GM23248 (cell line): ENCODE data around the gene MFSD8. TPM values are rescaled to one million over a fixed set of nuclear protein-coding genes. Genes with fewer than 3 reads are reported as not detected.

Experiments
- DNase-seq: peaks from one replicate; pipeline ENCODE4 v3.0.0-alpha.2; 2015
- H2AFZ ChIP-seq: fragments of 200-600 bp; sonication (generic); 2 replicates; pipeline ENCODE4 v1.6.1; 2016; ENCODE audit warnings: antibody characterized with exemption
- H3F3A ChIP-seq: fragments of 200-600 bp; sonication (generic); 2 replicates; pipeline ENCODE4 v1.6.1; 2016; ENCODE audit warnings: mild to moderate bottlenecking, antibody characterized with exemption, mixed run types; ENCODE audit not compliant: insufficient read depth
- H3K27ac ChIP-seq: fragments of 200-600 bp; sonication (generic); 2 replicates; pipeline ENCODE4 v1.5.1; 2016; ENCODE audit warnings: mild to moderate bottlenecking
- H3K27me3 ChIP-seq: fragments of 200-600 bp; sonication (generic); replicated peaks from 2 replicates; pipeline ENCODE4 v1.6.1; 2016; ENCODE audit warnings: mild to moderate bottlenecking; ENCODE audit not compliant: insufficient read depth
- H3K36me3 ChIP-seq: fragments of 200-600 bp; sonication (generic); 2 replicates; pipeline ENCODE4 v1.6.1; 2016; ENCODE audit warnings: low read depth, mild to moderate bottlenecking
- H3K4me1 ChIP-seq: fragments of 200-600 bp; sonication (generic); 2 replicates; pipeline ENCODE4 v1.6.1; 2016; ENCODE audit warnings: mild to moderate bottlenecking; ENCODE audit not compliant: insufficient read depth
- H3K4me2 ChIP-seq: fragments of 200-600 bp; sonication (generic); one replicate; pipeline ENCODE4 v1.6.1; 2016; ENCODE audit warnings: mild to moderate bottlenecking; ENCODE audit not compliant: unreplicated experiment
- H3K4me3 ChIP-seq: fragments of 200-600 bp; sonication (generic); 2 replicates; pipeline ENCODE4 v1.5.1; 2016; ENCODE audit warnings: mild to moderate bottlenecking
- H3K79me2 ChIP-seq: fragments of 200-600 bp; sonication (generic); 2 replicates; pipeline ENCODE4 v1.6.1; 2016; ENCODE audit warnings: mild to moderate bottlenecking; ENCODE audit not compliant: insufficient read depth
- H3K9ac ChIP-seq: fragments of 200-600 bp; sonication (generic); 2 replicates; pipeline ENCODE4 v1.6.1; 2016; ENCODE audit warnings: mild to moderate bottlenecking
- H3K9me2 ChIP-seq: fragments of 200-600 bp; sonication (generic); 2 replicates; pipeline ENCODE4 v1.6.1; 2016; ENCODE audit warnings: mixed run types, mild to moderate bottlenecking, moderate library complexity; ENCODE audit not compliant: insufficient read depth
- H3K9me3 ChIP-seq: fragments of 200-600 bp; sonication (generic); one replicate; pipeline ENCODE4 v1.6.1; 2017; ENCODE audit warnings: low read depth
- H4K20me1 ChIP-seq: fragments of 200-600 bp; sonication (generic); 2 replicates; pipeline ENCODE4 v1.6.0; 2016; ENCODE audit not compliant: insufficient read depth
- EZH2 ChIP-seq: fragments of 200-600 bp; sonication (generic); IDR thresholded peaks from 2 replicates; pipeline ENCODE4 v1.6.1; 2018; ENCODE audit warnings: antibody characterized with exemption, mild to moderate bottlenecking; ENCODE audit not compliant: insufficient read depth, poor library complexity, severe bottlenecking
- EZH2phosphoT487 ChIP-seq: fragments of 200-600 bp; sonication (generic); IDR thresholded peaks from 2 replicates; pipeline ENCODE4 v1.6.1; 2018; ENCODE audit warnings: antibody characterized with exemption, moderate library complexity, mild to moderate bottlenecking, low read depth; ENCODE audit not compliant: insufficient read depth
- WGBS, 2 experiments: methylation state at CpG; one replicate each; pipeline ENCODE4 v1.1.6; 2015 to 2017; ENCODE audit warnings: low lambda C conversion rate in 2 of 2, low coverage in 1 of 2; ENCODE audit errors: missing lambda C conversion rate in 2 of 2; 5-methylcytosine and 5-hydroxymethylcytosine counted together
- in situ Hi-C: fragments of 300-500 bp; cut with MboI; formaldehyde crosslinking; loops from 2 replicates; pipeline ENCODE4 v1.15.0; 2020
- polyA plus RNA-seq: library from polyadenylated mRNA; unstranded; fragments of >200 nt; fragmentation: Nextera tagmentation; extraction: Ambion mirVana; gene quantifications from 2 replicates; pipeline ENCODE4 v1.2.1, GENCODE V29; 2016
- small RNA-seq: library from RNA; depleted of rRNA; stranded (forward); fragments of <200 nt; gene quantifications from one replicate; pipeline ENCODE3, GENCODE V24; 2014; ENCODE audit warnings: low read depth, low replicate concordance
- total RNA-seq: library from RNA; depleted of rRNA; stranded (reverse); fragments of >200 nt; shearing (Covaris generic); gene quantifications from 2 replicates; pipeline ENCODE4 v1.2.3, GENCODE V29; 2014; rRNA removed

Gene MFSD8
- total and polyA plus RNA-seq, 2 experiments from 2014 or later = 13.7 to 21.8 TPM

GRCh38 chr4:127868196-127868595, 96.8 kb downstream of the MFSD8 start:
- Histone ChIP-seq H3K4me2 (no peak overlapping the region), H3K9ac (no peak overlapping the region), H3K36me3 (no peaks in the 10 kb centered on the region), H4K20me1 (no peaks in the 10 kb centered on the region), H3K4me3 (no peak overlapping the region), H3K4me1 (peaks cover 17% of the 10 kb centered on the region), H3K27ac (no peak overlapping the region), H3K9me2 (no peaks in the 10 kb centered on the region), H3K79me2 (0 out of 2 replicates have a peak, but pooled peaks cover 5% of the 10 kb centered on the region), H3K27me3 (no peaks in the 10 kb centered on the region), H3F3A (0 out of 2 replicates have a peak, but pooled peaks cover 5% of the 10 kb centered on the region), H2AFZ (no peak overlapping the region), H3K9me3 (no peaks in the 10 kb centered on the region)
- peak; percentile 21 for DNase-seq
- no peak for TF ChIP-seq EZH2
- TF ChIP-seq EZH2phosphoT487 = no peak
- in situ Hi-C loops = no loop called here
- WGBS, 2 experiments = 96 to 99% methylated on average over 2 of the region's 2 CpGs

Small RNAs within 50 kb of the gene (small RNA-seq; reads per million reads assigned to genes)
- not detected for gene RNU6-583P

Other genes with a start within 250 kb of the MFSD8 start
- gene SLC25A31, start 234.8 kb downstream of the MFSD8 start, total RNA-seq = not detected in 2 replicates
- gene SLC25A31, start 234.8 kb downstream of the MFSD8 start, polyA plus RNA-seq = not detected in 2 replicates
- 1.3 and 1.4 TPM in 2 replicates for gene HSPA4L, start 182.9 kb downstream of the MFSD8 start, total RNA-seq
- 2.1 and 2.2 TPM in 2 replicates for gene HSPA4L, start 182.9 kb downstream of the MFSD8 start, polyA plus RNA-seq
- gene PLK4, start 84.3 kb downstream of the MFSD8 start, total RNA-seq = 6.7 and 8.5 TPM in 2 replicates
- gene PLK4, start 84.3 kb downstream of the MFSD8 start, polyA plus RNA-seq = 4.0 and 4.4 TPM in 2 replicates
- gene ABHD18, start 233 bp upstream of the MFSD8 start, total RNA-seq = 3.4 and 3.5 TPM in 2 replicates
- 3.5 and 4.1 TPM in 2 replicates for gene ABHD18, start 233 bp upstream of the MFSD8 start, polyA plus RNA-seq
- 14.3 and 16.0 TPM in 2 replicates for gene LARP1B, start 96.1 kb upstream of the MFSD8 start, total RNA-seq
- 5.7 and 6.6 TPM in 2 replicates for gene LARP1B, start 96.1 kb upstream of the MFSD8 start, polyA plus RNA-seq